HCT116 (cell line): Measurements from ENCODE around the gene SDHD. TPM values are rescaled to one million over a fixed set of nuclear protein-coding genes. Genes with fewer than 3 reads are reported as not detected.

Source experiments
- ATAC-seq: fragments of 200-7000 bp; cut with Tn5 transposase; 2 replicates; pipeline ENCODE4 v1.9.1; 2020; ENCODE audit warnings: mild to moderate bottlenecking, moderate library complexity
- BruUV-seq: library from RNA; stranded (reverse); fragments of 400-500 nt; replicated peaks from 2 replicates; lab custom pipeline; 2021; lab: Mats Ljungman, UMichigan
- CTCF ChIA-PET: fragments of 300-600 bp; sonication (Branson Sonifier 250); formaldehyde crosslinking; loops from one replicate; lab custom pipeline; 2021; ENCODE audit warnings: antibody characterized with exemption; lab: Charles Lee
- POLR2A ChIA-PET: fragments of 300-600, 350-600 bp; sonication (Branson Sonifier 250); formaldehyde crosslinking; loops from one replicate; lab custom pipeline; 2021; ENCODE audit warnings: antibody characterized with exemption; lab: Charles Lee
- RAD21 ChIA-PET, 2 experiments: fragments of 300-600 bp; sonication (Branson Sonifier 250); formaldehyde crosslinking; loops; one replicate each; lab custom pipeline; 2023; ENCODE audit warnings: low total read pairs in 2 of 2; ENCODE audit not compliant: uncharacterized antibody in 2 of 2, unreplicated experiment in 2 of 2, low non-redundant PET in 1 of 2; lab: Charles Lee
- DNase-seq: peaks from one replicate; pipeline ENCODE4 v3.0.0-alpha.2; 2010; ENCODE audit warnings: low read depth, low spot score
- H2AFZ ChIP-seq: fragments of 200-600 bp; shearing (Covaris generic), sonication (generic); 2 replicates; pipeline ENCODE4 v1.6.1; 2017; ENCODE audit warnings: low read depth, mixed run types, mixed read lengths, antibody characterized with exemption, low read length; ENCODE audit not compliant: poor library complexity, severe bottlenecking
- H3K27ac ChIP-seq: 2 replicates; pipeline ENCODE4 v1.5.1; 2012; ENCODE audit warnings: low read depth, low read length
- H3K27me3 ChIP-seq: fragments of 200-600 bp; sonication (generic); 2 replicates; pipeline ENCODE4 v1.6.1; 2016; ENCODE audit warnings: mixed run types, low read length, mixed read lengths; ENCODE audit not compliant: insufficient read depth
- H3K36me3 ChIP-seq, 2 experiments: fragments of 200-500 bp in 1 of 2; fragments of 200-600 bp in 1 of 2; sonication (Bioruptor generic) in 1 of 2; sonication (generic) in 1 of 2; 2 replicates each; pipeline versions ENCODE4 v1.5.1 to v1.6.1; 2014 to 2016; ENCODE audit warnings: low read length in 2 of 2, inconsistent platforms in 1 of 2, mixed read lengths in 1 of 2, mixed run types in 1 of 2; ENCODE audit not compliant: insufficient read depth in 2 of 2, control insufficient read depth in 1 of 2
- H3K4me1 ChIP-seq, 2 experiments: fragments of 200-600 bp in 1 of 2; sonication (generic) in 1 of 2; 2 replicates each; pipeline versions ENCODE4 v1.5.1 to v1.6.1; 2012 to 2017; ENCODE audit warnings: low read length in 2 of 2, inconsistent platforms in 1 of 2, mild to moderate bottlenecking in 1 of 2, mixed read lengths in 1 of 2, mixed run types in 1 of 2, moderate library complexity in 1 of 2; ENCODE audit not compliant: insufficient read depth in 2 of 2, control insufficient read depth in 1 of 2
- H3K4me2 ChIP-seq: fragments of 200-600 bp; sonication (generic); 2 replicates; pipeline ENCODE4 v1.6.1; 2017; ENCODE audit warnings: mixed run types, low read length, mixed read lengths
- H3K4me3 ChIP-seq, 2 experiments: fragments of 200-600 bp in 1 of 2; sonication (generic) in 1 of 2; replicated peaks in 1 of 2; 2 replicates each; pipeline ENCODE4 v1.5.1; 2011 to 2016; ENCODE audit warnings: low read length in 2 of 2, control low read depth in 1 of 2, low read depth in 1 of 2, mild to moderate bottlenecking in 1 of 2, mixed read lengths in 1 of 2, mixed run types in 1 of 2
- H3K79me2 ChIP-seq: fragments of 200-600 bp; sonication (generic); 2 replicates; pipeline ENCODE4 v1.6.1; 2017; ENCODE audit warnings: mild to moderate bottlenecking, mixed run types, low read length, moderate library complexity, mixed read lengths; ENCODE audit not compliant: insufficient read depth
- H3K9ac ChIP-seq: fragments of 200-600 bp; sonication (generic); 2 replicates; pipeline ENCODE4 v1.6.1; 2016; ENCODE audit warnings: low read length, mixed read lengths
- H3K9me2 ChIP-seq: fragments of 200-600 bp; sonication (generic), shearing (Covaris generic); 2 replicates; pipeline ENCODE4 v1.6.1; 2017; ENCODE audit warnings: mixed run types, mild to moderate bottlenecking, moderate library complexity; ENCODE audit not compliant: insufficient read depth
- H3K9me3 ChIP-seq, 2 experiments: fragments of 200-500 bp in 1 of 2; fragments of 200-600 bp in 1 of 2; sonication (Bioruptor generic) in 1 of 2; sonication (generic) in 1 of 2; 2 replicates each; pipeline ENCODE4 v1.6.1; 2014 to 2017; ENCODE audit warnings: low read length in 2 of 2, mixed read lengths in 2 of 2, inconsistent platforms in 1 of 2, low read depth in 1 of 2, mild to moderate bottlenecking in 1 of 2, mixed run types in 1 of 2, moderate library complexity in 1 of 2; ENCODE audit not compliant: control insufficient read depth in 1 of 2, insufficient read depth in 1 of 2
- H4K20me1 ChIP-seq: fragments of 200-600 bp; sonication (generic), shearing (Covaris generic); 2 replicates; pipeline ENCODE4 v1.6.1; 2017; ENCODE audit warnings: mixed run types, mild to moderate bottlenecking, moderate library complexity; ENCODE audit not compliant: insufficient read depth
- CBX3 ChIP-seq: IDR thresholded peaks from 2 replicates; pipeline ENCODE4 v1.6.1; 2012; ENCODE audit warnings: low read depth
- CEBPB ChIP-seq: IDR thresholded peaks from 2 replicates; pipeline ENCODE4 v1.6.1; 2012; ENCODE audit warnings: low read depth
- FOSL1 ChIP-seq: IDR thresholded peaks from 2 replicates; pipeline ENCODE4 v1.6.1; 2012; ENCODE audit warnings: low read depth
- JUND ChIP-seq: IDR thresholded peaks from 2 replicates; pipeline ENCODE4 v1.6.1; 2012
- RAD21 ChIP-seq: IDR thresholded peaks from 2 replicates; pipeline ENCODE4 v1.6.1; 2012; ENCODE audit warnings: low read depth, mild to moderate bottlenecking
- SP1 ChIP-seq: IDR thresholded peaks from 2 replicates; pipeline ENCODE4 v1.6.1; 2012; ENCODE audit warnings: low read depth
- SRF ChIP-seq: IDR thresholded peaks from 2 replicates; pipeline ENCODE4 v1.6.1; 2012; ENCODE audit warnings: low read depth
- YY1 ChIP-seq: IDR thresholded peaks from 2 replicates; pipeline ENCODE4 v1.6.1; 2011; ENCODE audit warnings: low read length, low read depth, moderate library complexity, mild to moderate bottlenecking; ENCODE audit not compliant: insufficient replicate concordance; ENCODE audit errors: extremely low read depth
- ZNF274 ChIP-seq: fragments of 200-500 bp; sonication (Bioruptor generic); IDR thresholded peaks from 2 replicates; pipeline ENCODE4 v1.6.1; 2014; ENCODE audit warnings: mild to moderate bottlenecking, low read depth, low read length, inconsistent platforms
- intact Hi-C: fragments of 100-400 bp; cut with micrococcal nuclease; formaldehyde crosslinking; loops from 2 replicates; pipeline ENCODE4 v1.10.0; 2022
- total RNA-seq: library from RNA; stranded (reverse); gene quantifications from one replicate; pipeline ENCODE4 v1.2.1, GENCODE V29; 2021; ENCODE audit not compliant: unreplicated experiment
- TF ChIP-seq, protein P1 (sequence below): IDR thresholded peaks from 2 replicates; pipeline ENCODE4 v1.6.1; 2012; ENCODE audit warnings: low read depth
- TF ChIP-seq, protein P2 (sequence below): IDR thresholded peaks from 2 replicates; pipeline ENCODE4 v1.6.1; 2011; ENCODE audit warnings: mild to moderate bottlenecking, low read length, moderate library complexity; ENCODE audit not compliant: insufficient replicate concordance; ENCODE audit errors: extremely low read depth
- TF ChIP-seq, protein P3 (sequence below), 3 experiments: fragments of 200-600 bp in 1 of 3; sonication (generic) in 1 of 3; IDR thresholded peaks in 2 of 3; conservative IDR thresholded peaks in 1 of 3; 2 replicates each; pipeline ENCODE4 v1.5.1; 2012 to 2017; ENCODE audit warnings: low read depth in 2 of 3, low read length in 2 of 3, antibody characterized with exemption in 1 of 3, borderline replicate concordance in 1 of 3, control low read depth in 1 of 3, mild to moderate bottlenecking in 1 of 3, mixed read lengths in 1 of 3, mixed run types in 1 of 3, moderate library complexity in 1 of 3; ENCODE audit not compliant: insufficient read depth in 1 of 3
- TF ChIP-seq, protein P4 (sequence below): IDR thresholded peaks from 2 replicates; pipeline ENCODE4 v1.6.1; 2012

SDHD gene
- total RNA-seq, 1 experiment from 2014 or later, result 129 TPM

DNA sequence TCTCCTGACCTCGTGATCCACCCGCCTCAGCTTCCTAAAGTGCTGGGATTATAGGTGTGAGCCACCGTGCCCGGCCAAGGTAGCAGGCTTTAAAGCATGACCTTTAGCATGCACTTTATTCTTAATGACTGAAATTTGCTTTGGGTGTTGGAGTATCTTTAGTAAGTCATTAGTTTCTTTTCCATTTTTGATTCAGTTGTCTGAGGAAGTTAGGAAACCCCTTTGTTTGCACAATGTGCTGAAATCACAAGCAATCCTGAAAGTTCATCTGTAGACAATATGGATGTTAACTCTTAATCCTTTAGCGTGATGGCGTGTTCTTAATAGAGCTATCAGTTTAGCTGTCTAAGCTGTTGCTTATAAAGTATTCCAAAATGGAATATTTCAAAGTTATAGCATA is 16.8 kb downstream of the SDHD start:
- Histone ChIP-seq H3K4me1 (peaks cover 5 to 35% of the 10 kb centered on the region in 2 experiments; a peak in 3 of 4 replicates), H3K9ac (no peak overlapping the region), H3K27me3 (no peaks in the 10 kb centered on the region), H3K4me3 (no peak overlapping the region), H4K20me1 (no peaks in the 10 kb centered on the region), H3K79me2 (no peaks in the 10 kb centered on the region), H3K36me3 (no peaks in the 10 kb centered on the region), H3K27ac (no peak overlapping the region), H3K4me2 (0 out of 2 replicates have a peak overlapping the region, but pooled peaks have one; percentile 6), H2AFZ (no peak overlapping the region), H3K9me2 (no peaks in the 10 kb centered on the region), H3K9me3 (no peaks in the 10 kb centered on the region)
- DNase-seq (no peak), ATAC-seq (no peak)
- ChIA-PET CTCF (interaction anchor here (1.0 kb wide), 1 partner anchor 10 kb away, joined by 3 read pairs; no protein-coding TSS in a partner anchor), POLR2A (no interaction called here), RAD21 (no interaction called here)
- no TSS peak for BruUV-seq
- intact Hi-C loops, result no loop called here
- TF ChIP-seq, protein P1, sequence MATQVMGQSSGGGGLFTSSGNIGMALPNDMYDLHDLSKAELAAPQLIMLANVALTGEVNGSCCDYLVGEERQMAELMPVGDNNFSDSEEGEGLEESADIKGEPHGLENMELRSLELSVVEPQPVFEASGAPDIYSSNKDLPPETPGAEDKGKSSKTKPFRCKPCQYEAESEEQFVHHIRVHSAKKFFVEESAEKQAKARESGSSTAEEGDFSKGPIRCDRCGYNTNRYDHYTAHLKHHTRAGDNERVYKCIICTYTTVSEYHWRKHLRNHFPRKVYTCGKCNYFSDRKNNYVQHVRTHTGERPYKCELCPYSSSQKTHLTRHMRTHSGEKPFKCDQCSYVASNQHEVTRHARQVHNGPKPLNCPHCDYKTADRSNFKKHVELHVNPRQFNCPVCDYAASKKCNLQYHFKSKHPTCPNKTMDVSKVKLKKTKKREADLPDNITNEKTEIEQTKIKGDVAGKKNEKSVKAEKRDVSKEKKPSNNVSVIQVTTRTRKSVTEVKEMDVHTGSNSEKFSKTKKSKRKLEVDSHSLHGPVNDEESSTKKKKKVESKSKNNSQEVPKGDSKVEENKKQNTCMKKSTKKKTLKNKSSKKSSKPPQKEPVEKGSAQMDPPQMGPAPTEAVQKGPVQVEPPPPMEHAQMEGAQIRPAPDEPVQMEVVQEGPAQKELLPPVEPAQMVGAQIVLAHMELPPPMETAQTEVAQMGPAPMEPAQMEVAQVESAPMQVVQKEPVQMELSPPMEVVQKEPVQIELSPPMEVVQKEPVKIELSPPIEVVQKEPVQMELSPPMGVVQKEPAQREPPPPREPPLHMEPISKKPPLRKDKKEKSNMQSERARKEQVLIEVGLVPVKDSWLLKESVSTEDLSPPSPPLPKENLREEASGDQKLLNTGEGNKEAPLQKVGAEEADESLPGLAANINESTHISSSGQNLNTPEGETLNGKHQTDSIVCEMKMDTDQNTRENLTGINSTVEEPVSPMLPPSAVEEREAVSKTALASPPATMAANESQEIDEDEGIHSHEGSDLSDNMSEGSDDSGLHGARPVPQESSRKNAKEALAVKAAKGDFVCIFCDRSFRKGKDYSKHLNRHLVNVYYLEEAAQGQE, result no peak
- TF ChIP-seq, protein P2, sequence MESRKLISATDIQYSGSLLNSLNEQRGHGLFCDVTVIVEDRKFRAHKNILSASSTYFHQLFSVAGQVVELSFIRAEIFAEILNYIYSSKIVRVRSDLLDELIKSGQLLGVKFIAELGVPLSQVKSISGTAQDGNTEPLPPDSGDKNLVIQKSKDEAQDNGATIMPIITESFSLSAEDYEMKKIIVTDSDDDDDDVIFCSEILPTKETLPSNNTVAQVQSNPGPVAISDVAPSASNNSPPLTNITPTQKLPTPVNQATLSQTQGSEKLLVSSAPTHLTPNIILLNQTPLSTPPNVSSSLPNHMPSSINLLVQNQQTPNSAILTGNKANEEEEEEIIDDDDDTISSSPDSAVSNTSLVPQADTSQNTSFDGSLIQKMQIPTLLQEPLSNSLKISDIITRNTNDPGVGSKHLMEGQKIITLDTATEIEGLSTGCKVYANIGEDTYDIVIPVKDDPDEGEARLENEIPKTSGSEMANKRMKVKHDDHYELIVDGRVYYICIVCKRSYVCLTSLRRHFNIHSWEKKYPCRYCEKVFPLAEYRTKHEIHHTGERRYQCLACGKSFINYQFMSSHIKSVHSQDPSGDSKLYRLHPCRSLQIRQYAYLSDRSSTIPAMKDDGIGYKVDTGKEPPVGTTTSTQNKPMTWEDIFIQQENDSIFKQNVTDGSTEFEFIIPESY, result no peak
- TF ChIP-seq SP1, result no peak
- TF ChIP-seq, protein P3, sequence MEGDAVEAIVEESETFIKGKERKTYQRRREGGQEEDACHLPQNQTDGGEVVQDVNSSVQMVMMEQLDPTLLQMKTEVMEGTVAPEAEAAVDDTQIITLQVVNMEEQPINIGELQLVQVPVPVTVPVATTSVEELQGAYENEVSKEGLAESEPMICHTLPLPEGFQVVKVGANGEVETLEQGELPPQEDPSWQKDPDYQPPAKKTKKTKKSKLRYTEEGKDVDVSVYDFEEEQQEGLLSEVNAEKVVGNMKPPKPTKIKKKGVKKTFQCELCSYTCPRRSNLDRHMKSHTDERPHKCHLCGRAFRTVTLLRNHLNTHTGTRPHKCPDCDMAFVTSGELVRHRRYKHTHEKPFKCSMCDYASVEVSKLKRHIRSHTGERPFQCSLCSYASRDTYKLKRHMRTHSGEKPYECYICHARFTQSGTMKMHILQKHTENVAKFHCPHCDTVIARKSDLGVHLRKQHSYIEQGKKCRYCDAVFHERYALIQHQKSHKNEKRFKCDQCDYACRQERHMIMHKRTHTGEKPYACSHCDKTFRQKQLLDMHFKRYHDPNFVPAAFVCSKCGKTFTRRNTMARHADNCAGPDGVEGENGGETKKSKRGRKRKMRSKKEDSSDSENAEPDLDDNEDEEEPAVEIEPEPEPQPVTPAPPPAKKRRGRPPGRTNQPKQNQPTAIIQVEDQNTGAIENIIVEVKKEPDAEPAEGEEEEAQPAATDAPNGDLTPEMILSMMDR (IDR thresholded peaks at IDR 0.05 in 2 of 3, conservative IDR thresholded peaks at IDR 0.05 in 1 of 3; ENCODE audit: borderline replicate concordance in 1 of 3, insufficient read depth in 1 of 3, low read depth in 2 of 3, low read length in 2 of 3), result no peak
- TF ChIP-seq SRF, result no peak
- no peak for TF ChIP-seq JUND
- TF ChIP-seq RAD21, result no peak
- TF ChIP-seq CBX3, result no peak
- TF ChIP-seq CEBPB, result no peak
- TF ChIP-seq YY1, result no peak
- TF ChIP-seq, protein P4, sequence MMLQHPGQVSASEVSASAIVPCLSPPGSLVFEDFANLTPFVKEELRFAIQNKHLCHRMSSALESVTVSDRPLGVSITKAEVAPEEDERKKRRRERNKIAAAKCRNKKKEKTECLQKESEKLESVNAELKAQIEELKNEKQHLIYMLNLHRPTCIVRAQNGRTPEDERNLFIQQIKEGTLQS, result no peak
- no peak for TF ChIP-seq FOSL1
- TF ChIP-seq ZNF274, result no peak
